BJ (cell line): ENCODE results near the gene ZNF462. TPM values are rescaled to one million over a fixed set of nuclear protein-coding genes. Genes with fewer than 3 reads are reported as not detected.
A peak's percentile ranks its signal among the peaks of the same experiment; 100 is the strongest.

Experiments
- CTCF ChIA-PET: fragments of 350-600 bp; formaldehyde crosslinking; extraction: SDS; loops from one replicate; lab custom pipeline; 2021; ENCODE audit warnings: antibody characterized with exemption, inconsistent platforms; lab: Yijun Ruan, JAX
- POLR2A ChIA-PET: fragments of 300-600 bp; sonication (Branson Sonifier 250); formaldehyde crosslinking; extraction: SDS; loops from one replicate; lab custom pipeline; 2021; ENCODE audit warnings: antibody characterized with exemption; lab: Charles Lee
- DNase-seq: peaks from one replicate; pipeline ENCODE4 v3.0.0-alpha.2; 2011; ENCODE audit warnings: low read depth
- H3K27me3 ChIP-seq: 2 replicates; pipeline ENCODE4 v1.6.0; 2011; ENCODE audit warnings: low read length; ENCODE audit not compliant: control insufficient read depth, insufficient read depth
- H3K36me3 ChIP-seq: 2 replicates; pipeline ENCODE4 v1.5.1; 2011; ENCODE audit warnings: low read length; ENCODE audit not compliant: control insufficient read depth, insufficient read depth
- H3K4me3 ChIP-seq: 2 replicates; pipeline ENCODE4 v1.5.1; 2011; ENCODE audit warnings: low read depth, mild to moderate bottlenecking, control low read depth, low read length
- CTCF ChIP-seq: IDR thresholded peaks from 2 replicates; pipeline ENCODE4 v1.5.1; 2011; ENCODE audit warnings: low read depth, mild to moderate bottlenecking, control low read depth, inconsistent platforms, low read length, moderate library complexity; ENCODE audit not compliant: insufficient read depth
- polyA plus RNA-seq: library from polyadenylated mRNA; depleted of rRNA; stranded (reverse); fragments of >200 nt; gene quantifications from 2 replicates; pipeline ENCODE4 v1.2.3, GENCODE V29; 2011

The ZNF462 gene
- polyA plus RNA-seq, 1 experiment = 3.5 TPM

GRCh38 chr9:106859957-106860720 is 2.8 kb upstream of the ZNF462 start:
- H3K36me3 ChIP-seq = no peaks in the 10 kb centered on the region
- ChIA-PET CTCF (interaction anchor here (0.7 kb wide), 1 partner anchor 269 kb away, joined by 3 read pairs; no protein-coding TSS in a partner anchor), POLR2A (interaction anchor here (0.7 kb wide), 1 partner anchor 271 kb away, joined by 3 read pairs; no protein-coding TSS in a partner anchor)
- H3K27me3 ChIP-seq = peaks cover 3% of the 10 kb centered on the region; the same call in 1 of the 2 replicates
- no peak for TF ChIP-seq CTCF
- no peak for DNase-seq
- H3K4me3 ChIP-seq = peak overlapping the region; percentile 77

GRCh38 chr9:106860721-106861639 is 2.0 kb upstream of the ZNF462 start:
- TF ChIP-seq CTCF = no peak
- DNase-seq = no peak
- ChIA-PET CTCF (interaction anchor here (0.7 to 1.6 kb wide), 3 partner anchors 97 to 576 kb away, joined by 3 to 4 read pairs (median 3); no protein-coding TSS in a partner anchor), POLR2A (interaction anchor here (0.7 kb wide), 1 partner anchor 272 kb away, joined by 3 read pairs; no protein-coding TSS in a partner anchor)
- H3K27me3 ChIP-seq = peaks cover 3% of the 10 kb centered on the region; the same call in 1 of the 2 replicates
- H3K36me3 ChIP-seq = no peaks in the 10 kb centered on the region
- H3K4me3 ChIP-seq = peak overlapping the region; percentile 77

- peak overlapping the region; percentile 77 for H3K4me3 ChIP-seq
- H3K36me3 ChIP-seq = no peaks in the 10 kb centered on the region
- ChIA-PET CTCF (interaction anchor here (1.1 to 1.6 kb wide), 4 partner anchors 20 to 1019 kb away, joined by 3 to 6 read pairs (median 4); no protein-coding TSS in a partner anchor), POLR2A (no interaction called here)
- DNase-seq = no peak
- H3K27me3 ChIP-seq = peaks cover 3% of the 10 kb centered on the region; the same call in 1 of the 2 replicates
- TF ChIP-seq CTCF = no peak
Measured at GRCh38 chr9:106861640-106862109, 1.3 kb upstream of the ZNF462 start.

- H3K27me3 ChIP-seq = peaks cover 3% of the 10 kb centered on the region; the same call in 1 of the 2 replicates
- DNase-seq = no peak
- CTCF ChIA-PET = interaction anchor here (0.9 to 1.6 kb wide), 6 partner anchors 20 to 1020 kb away, joined by 3 to 6 read pairs (median 4); no protein-coding TSS in a partner anchor
- TF ChIP-seq CTCF = 0 out of 2 replicates have a peak, but pooled peaks have one; percentile 7
- H3K4me3 ChIP-seq = peak overlapping the region; percentile 77
- POLR2A ChIA-PET = no interaction called here
- H3K36me3 ChIP-seq = no peaks in the 10 kb centered on the region
Measured at GRCh38 chr9:106862110-106862820, 701 bp upstream of the ZNF462 start.
